Fibroblast of skin of left biceps (primary cell): Measurements from ENCODE around the gene LALBA.
"Not testable (repeated sequence)": the region's sequence is repeated elsewhere in the genome, so short reads cannot be mapped to it uniquely, and the experiment has no call there.

ENCODE experiments used
- DNase-seq, 2 experiments: peaks; one replicate each; pipeline ENCODE4 v3.0.0-alpha.2; 2013; ENCODE audit warnings: low read depth in 2 of 2

Gene LALBA

DNA sequence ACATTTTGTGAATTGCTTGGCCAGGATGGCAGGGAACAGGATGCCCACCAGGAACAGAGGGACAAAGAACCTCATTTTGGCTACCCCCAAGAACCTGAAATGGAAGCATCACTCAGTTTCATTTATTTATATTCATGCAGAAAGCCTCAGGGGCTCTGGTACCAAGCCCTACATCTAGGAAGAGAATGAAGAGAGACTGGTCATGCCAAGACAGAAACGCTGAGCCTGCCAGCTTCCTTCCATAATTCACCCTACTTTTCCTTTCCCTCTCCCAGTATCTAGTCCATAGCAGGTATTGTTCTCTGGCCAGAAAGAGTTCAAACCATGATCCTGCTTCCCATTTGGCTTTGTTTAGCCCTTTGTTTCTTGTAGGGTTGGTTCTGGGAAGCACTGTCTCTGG lies at the start of gene LALBA:
TSS of gene LALBA (minus strand) at position 101 of the 400 bp plus-strand sequence. CDS start at position 75, 26 bp downstream.
- no peak for DNase-seq

DNA sequence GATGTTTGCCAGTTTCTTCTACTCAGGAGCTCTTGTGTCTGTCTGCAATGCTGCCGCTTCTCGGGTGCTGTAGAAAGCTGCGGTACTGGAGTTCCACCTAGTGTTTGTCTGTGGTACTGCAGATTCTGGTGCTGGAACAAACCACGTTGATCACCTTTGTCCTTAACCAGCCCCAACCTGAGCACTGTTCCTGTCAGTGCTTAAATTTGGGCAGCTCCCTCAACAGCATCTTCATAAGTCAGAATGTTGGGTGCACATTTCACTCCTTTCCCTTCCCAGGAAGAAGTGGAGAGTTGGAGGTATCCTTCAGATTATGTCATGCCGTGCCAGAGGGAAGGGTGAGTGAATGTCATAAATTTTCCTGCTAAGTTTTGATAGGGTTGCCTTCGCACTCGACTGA lies 48.7 kb upstream of the LALBA start:
- DNase-seq = peak; percentile 22 to 25

DNA sequence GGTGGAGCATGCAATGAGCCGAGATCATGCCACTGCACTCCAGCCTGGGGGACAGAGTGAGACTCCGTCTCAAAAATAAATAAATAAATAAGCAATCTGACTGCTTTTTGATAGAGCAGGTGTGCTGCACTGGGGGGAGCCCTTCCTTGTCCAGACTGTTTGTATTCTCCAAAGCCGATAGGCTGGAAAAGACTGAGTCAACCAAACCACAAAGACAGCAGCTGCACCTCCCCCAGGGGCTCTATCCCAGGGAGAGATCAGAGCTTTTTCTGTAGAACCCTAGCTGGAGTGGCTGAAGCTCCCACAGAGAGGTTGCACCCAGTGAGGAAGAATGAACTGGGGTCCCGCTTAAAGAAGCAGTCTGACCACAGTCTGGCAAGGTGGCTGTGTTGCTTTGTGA lies 45.8 kb upstream of the LALBA start:
- DNase-seq = no peak

DNA sequence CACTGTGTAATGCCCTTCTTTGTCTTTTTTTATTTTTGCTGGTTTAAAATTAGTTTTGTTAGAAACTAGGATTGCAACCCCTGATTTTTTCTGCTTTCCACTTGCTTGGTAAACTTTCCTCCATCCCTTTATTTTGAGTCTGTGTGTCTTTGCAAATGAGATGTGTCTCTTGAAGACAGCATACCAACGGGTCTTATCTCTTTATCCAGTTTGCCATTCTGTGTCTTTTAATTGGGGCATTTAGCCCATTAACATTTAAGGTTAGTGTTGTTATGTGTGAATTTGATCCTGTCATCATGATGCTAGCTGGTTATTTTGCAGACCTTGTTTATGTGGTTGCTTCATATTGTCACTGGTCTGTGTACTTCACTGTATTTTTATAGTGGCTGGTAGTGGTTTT lies 43.5 kb upstream of the LALBA start:
- no peak for DNase-seq

DNA sequence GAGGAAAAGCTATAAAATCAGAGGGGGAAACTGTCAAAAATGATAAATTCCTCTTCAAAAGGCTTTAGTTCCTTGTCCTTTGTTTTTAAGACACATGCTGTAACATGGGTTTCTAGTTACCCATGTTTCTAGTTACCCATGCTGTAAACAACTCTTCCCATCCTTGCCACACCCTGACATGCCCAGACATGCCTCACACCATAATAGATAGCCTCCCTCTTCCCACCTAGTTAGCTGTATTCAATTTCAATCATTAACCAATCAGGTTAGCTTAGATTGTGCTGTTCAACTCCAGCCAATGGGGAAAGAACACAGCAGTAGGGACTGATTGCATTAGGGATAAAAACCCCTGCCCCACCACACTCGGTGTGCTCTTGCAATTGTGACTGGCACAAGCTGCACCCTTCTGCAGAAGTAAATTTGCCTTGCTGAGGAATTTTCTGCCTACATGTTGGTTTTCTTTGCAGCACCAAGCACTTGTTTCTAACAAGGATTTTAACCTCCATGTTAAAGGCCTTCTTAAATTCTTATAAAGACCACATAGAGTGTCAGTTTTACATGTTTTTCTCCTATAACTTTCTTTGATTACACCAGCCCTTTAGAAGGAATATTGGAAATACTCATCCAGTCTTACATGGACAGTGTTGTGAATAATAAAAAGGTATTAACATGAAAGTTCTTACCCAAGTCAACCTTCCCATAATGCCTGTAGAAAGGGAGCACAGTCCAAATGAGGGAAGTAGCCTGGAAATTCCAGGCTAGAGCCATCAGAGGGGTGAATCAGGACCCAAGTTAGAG lies 32.5 kb upstream of the LALBA start:
- DNase-seq = no peak

DNA sequence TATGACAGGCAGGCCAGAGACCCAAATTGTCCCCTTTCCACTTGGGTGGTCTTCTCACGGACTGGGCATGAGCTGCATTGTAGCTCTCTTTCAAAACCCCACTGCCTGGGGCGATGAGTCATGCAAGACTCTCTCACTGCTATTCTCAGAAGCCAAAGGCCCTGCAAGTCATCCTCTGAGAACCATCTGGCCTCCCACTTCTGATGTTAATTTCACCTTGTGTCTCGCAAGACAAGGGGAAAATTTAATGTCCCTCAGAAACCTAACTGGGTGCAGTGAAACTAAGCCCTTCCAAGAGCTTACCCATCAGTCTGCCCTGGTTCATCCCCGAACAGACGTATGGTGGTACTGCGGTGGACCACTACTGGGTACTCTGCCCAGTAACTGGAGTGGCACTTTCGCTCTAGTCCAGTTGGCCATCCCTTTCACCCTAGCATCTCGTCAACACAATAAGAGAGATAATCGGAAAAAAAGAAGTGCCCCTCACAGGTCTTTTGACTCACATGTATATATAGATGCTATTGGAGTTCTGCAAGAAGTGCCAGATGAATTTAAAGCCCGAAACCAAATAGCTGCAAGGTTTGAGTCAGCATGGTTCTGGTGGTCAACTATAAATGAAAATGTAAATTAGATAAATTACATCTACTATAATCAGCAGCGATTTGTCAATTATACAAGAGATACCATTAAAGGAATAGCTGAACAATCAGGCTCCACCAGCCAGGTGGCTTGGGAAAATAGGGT lies 31.3 kb upstream of the LALBA start:
- no peak for DNase-seq

DNA sequence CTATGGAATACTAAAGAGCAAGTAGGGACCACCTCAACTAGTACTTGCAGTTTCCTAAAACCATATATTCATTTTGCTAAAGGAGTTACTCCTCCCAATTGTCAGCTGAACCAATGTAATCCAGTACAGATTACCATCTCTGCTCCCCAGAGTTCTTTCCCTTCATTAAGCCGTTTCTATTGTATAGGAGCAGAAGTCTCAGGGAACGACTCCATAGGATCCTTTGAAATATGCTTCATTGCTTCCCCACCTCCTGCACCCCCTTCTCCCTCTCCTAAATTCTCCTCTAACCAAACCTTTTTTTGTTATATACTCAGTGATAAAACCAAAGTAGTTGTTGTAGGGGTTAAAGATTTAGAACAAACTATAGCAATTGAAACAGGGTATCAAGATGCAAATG lies 30.7 kb upstream of the LALBA start:
- no peak for DNase-seq

DNA sequence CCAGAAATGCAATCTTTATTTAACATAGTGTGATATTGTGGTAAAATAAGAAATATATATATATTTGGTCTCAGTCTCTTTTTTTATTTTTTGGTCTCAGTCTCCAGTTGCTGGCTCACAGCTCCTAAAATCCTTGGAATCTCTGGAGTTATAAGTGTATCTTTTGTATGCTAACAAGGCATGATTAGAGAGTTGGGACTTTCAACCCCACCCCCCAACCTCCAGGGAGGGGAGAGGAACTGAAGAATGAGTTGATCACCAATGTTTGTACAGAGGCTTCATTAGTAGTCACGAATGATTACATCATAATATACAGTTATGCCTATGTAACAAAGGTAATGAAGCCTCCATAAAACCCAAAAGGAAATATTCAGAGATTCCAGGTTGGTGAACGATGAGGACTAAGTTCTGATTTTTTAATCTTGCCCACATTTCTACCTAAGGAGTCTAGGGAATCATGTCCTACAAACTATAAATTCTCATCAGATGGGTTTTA lies 22.8 kb upstream of the LALBA start:
- DNase-seq = no peak

DNA sequence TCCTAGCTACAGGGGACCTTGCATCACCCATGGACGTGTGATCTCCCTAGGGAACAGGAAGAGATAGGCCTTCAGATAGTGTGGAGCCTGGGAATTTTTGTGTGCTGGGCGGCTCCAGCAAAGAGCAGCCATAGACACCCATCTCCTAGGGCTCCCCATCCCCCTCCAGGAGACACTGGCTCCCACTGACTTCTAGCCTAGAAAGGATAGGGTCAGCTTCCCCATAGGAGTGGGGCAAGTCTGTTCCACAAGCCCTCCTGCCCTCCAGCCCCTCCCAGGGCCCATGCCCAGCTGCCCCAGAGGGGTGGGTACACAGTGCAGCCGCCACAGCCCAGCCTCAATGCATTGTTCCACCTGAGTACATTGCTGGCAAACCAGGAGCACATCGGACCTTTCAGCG lies 16.5 kb upstream of the LALBA start:
- DNase-seq = no peak

DNA sequence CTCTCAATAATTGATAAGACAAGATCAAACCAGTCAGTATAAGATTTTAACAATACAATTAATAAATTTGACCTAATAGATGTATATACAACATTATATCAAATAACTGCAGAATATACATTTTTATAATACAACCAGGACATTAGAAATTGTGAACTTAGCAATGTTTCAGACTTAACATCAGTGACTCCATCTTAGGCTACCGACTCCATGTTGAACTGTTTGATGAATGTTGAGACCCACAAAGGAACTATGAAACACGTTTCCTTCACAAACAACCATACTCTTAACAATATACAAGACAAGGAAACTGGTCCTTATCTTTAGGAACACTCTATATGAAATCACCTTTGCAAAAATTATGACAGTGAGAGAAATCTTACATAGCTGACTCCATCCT lies 13.9 kb upstream of the LALBA start:
- no peak for DNase-seq

DNA sequence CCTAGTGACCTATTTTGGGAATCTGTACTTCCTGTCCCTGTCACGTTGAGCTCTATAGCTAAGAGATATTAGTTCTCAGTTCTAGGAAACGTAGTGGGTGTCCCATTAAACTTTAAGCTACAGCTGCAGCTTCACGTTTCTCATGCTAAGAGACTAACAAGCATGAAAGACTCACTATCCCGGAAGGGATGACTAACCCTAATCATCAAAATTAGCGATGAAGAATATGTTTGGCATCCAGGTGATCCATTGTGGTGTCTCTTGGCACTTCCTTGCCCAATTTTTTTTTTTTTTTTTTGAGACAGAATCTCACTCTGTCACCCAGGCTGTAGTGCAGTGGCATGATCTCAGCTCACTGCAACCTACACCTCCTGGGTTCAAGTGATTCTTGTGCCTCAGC lies 11.0 kb upstream of the LALBA start:
- DNase-seq = no peak

DNA sequence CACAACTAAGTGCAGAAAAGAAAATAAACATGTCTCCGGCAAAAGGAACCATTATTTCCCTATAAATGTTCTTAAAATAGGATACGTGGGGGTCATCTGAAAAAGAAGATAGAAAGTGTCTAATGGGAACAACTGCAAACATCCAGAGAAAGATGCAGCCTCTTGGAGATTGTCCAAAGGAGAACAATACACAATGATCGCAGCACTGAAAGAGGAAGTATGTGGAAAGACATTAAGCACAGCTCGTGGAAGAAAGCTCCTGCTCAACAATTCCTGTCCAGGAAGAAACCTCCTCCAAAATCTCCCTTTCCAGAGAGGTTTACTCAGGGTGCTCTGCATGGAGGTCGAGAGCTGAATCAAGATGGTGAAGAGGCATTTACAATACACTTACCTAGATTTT lies 2.5 kb upstream of the LALBA start:
- no peak for DNase-seq

DNA sequence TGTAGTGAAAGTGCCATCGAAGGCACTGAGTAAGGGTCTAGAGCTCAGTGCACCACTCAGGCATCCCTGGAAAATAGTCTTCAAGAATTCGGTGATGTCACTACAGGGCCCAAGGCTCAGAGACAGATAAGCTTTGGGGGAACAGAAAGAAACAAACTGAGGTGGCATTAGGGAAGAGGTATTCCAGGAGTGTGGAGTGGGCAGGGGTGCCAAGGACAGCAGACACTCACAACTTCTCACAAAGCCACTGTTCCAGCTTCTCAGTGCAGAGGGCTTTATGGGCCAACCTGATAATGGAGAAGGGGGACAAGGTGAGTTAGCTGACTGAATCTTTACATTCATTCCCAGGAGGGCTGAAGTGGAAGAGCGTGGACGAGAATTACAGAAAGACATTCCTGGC lies 2.1 kb downstream of the LALBA start:
- DNase-seq = no peak

DNA sequence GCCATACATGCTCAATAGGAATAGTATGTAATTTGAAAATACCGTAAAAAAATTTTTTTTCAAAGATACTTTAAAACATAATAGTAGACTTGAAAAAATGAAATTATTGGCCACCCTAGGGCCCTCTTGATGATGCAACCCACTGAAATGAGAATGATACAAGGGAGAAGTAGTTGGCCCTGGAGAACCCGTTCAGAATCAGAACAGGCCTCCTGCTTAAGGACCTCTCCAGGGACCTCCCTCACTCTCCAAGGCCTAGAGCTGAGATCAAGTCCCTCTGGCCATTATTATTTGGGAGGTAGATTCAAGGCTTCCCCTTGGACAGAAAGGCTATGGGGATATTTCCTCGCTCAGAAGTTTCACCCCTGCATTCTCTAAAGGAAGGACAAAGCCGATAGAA lies 11.9 kb downstream of the LALBA start:
- no peak for DNase-seq

DNA sequence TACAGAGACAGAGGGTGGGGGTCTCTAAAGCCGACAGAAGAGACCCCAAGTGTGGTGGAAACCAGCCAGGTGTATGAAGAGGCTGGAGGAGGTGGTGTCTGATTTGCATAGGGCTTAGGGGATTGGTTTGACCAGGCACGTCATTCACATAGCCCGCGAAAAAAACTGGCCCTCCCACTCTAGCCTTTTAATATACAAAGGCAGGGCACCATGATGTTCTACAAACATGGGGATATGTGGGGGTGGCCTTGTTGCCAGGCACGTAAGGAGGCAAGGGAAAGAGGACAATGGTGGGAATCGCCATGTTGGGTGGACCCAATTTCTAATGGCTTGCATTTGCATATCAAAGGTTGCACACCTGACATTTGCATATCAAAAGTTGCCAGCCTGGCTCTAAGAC lies 13.2 kb downstream of the LALBA start:
- DNase-seq = no peak

DNA sequence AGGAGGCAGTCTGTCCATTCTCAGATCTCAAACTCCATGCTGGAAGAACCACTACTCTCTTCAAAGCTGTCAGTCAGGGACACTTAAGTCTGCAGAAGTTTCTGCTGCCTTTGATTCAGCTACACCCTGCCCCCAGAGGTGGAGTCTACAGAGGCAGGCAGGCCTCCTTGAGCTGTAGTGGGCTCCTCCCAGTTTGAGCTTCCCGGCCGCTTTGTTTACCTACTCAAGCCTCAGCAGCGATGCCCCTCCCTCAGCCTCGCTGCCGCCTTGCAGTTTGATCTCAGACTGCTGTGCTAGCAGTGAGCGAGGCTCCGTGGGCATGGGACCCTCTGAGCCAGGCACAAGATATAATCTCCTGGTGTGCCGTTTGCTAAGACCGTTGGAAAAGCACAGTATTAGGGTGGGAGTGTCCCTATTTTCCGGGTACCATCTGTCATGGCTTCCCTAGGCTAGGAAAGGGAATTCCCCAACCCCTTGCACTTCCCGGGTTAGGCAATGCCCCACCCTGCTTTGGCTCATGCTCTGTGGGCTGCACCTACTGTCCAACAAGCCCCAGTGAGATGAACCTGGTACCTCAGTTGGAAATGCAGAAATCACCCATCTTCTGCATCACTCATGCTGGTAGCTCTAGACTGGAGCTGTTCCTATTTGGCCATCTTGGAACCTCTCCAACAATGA lies 16.0 kb downstream of the LALBA start:
- not testable (repeated sequence) for DNase-seq

DNA sequence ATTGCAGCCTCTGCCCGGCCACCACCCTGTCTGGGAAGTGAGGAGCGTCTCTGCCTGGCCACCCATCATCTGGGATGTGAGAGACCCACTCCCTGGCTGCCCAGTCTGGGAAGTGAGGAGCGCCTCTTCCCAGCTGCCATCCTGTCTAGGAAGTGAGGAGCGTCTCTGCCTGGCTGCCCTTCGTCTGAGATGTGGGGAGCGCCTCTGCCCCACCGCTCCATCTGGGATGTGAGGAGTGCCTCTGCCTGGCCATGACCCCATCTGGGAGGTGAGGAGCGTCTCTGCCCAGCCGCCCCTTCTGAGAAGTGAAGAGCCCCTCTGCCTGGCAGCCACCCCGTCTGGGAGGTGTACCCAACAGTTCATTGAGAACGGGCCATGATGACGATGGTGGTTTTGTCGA lies 18.2 kb downstream of the LALBA start:
- DNase-seq = not testable (repeated sequence)

DNA sequence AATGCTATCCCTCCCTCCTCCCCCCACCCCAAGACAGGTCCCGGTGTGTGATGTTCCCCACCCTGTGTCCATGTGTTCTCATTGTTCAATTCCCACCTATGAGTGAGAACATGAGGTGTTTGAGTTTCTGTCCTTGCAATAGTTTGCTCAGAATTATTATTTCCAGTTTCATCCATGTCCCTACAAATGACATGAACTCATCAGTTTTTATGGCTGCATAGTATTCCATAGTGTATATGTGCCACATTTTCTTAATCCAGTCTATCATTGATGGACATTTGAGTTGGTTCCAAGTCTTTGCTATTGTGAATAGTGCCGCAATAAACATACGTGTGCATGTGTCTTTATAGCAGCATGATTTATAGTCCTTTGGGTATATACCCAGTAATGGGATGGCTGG lies 22.8 kb downstream of the LALBA start:
- DNase-seq = not testable (repeated sequence)

DNA sequence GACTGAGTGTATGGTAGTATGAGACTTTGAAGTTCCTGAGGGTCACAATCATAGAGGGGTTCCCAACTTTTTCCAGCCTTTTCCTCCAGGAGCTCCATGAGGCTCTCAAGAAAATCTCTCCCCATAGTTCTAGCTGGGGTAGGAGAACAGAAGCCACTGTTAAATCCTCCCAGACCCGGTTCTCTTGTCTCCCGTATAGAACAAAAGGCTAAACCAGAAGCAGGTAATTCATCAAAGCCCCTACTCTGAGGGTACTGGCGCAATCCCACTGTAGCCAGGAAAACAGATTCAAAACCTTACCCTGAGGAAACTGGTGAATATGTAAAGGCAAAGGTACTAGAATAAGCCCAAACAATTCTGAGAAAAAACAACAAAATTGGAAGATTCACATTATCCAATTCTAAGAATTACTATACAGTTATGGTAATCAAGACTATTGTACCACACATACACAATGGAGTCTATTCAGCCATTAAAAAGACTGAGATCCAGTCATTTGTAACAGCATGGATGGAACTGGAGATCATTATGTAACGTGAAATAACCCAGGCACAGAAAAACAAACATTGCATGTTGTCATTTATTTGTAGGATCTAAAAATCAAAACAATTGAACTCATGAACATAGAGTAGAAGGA lies 23.9 kb downstream of the LALBA start:
- no peak for DNase-seq

DNA sequence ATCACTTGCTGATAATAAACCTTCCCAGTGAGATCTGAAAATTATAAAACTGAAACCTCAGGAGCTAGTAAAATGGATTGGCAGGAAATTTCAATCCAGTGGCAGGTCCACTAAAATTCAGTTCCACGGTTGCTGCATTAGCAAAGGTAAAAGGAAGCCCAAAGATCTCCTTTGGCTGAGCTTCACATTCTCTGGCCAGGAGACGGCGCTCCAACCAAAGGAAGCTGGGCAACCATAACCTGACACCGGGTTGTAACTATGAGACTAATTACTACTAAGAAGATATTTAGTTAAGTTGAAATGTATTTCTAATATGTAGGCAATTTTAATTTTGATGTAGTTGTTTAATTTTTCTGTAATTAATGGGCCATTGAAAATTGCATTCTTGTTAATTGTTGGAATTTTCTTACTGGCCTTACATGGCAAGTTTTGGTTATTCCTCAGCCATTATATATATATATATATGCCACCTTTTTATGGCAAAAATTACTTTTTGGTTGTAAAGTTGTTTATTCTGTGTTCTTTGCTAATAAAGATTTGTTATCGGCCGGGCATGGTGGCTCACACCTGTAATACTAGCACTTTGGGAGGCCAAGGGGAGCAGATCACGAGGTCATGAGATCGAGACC lies 27.4 kb downstream of the LALBA start:
- DNase-seq = no peak

DNA sequence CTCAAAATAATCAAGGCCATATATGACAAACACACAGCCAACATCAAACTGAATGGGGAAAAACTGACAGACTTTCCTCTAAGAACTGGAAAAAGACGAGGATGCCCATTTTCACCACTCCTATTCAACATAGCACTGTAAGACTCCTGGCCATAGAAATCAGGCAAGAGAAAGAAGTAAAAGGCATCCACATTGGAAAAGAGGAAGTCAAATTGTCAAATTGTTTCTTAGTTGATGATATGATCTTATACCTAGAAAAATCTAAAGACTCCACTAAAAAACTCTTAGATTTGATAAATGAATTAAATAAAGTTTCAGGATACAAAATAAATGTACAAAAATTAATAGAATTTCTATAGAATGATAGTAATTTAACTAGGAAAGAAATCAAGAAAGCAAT lies 33.2 kb downstream of the LALBA start:
- no peak for DNase-seq

DNA sequence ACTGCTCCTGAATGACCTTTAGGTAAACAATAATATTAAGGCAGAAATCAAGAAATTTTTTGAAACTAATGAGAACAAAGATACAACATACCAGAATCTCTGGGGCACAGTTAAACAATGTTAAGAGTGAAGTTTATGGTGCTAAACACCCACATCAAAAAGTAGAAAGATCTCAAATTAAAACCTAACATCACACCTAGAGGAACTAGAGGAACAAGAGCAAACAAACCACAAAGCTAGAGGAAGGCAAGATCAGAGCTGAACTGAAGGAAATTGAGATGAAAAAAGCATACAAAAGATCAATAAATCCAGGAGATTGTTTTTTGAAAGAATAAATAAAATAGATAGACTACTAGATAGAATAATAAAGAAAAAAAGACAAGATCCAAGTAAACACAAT lies 37.2 kb downstream of the LALBA start:
- DNase-seq = no peak
